Calu3 (cell line): ENCODE data around the gene SOCS3. TPM values are rescaled to one million over a fixed set of nuclear protein-coding genes. Genes with fewer than 3 reads are reported as not detected.
A peak's percentile ranks its signal among the peaks of the same experiment; 100 is the strongest.

Source experiments
- BruUV-seq: library from RNA; stranded (reverse); fragments of 400-500 nt; replicated peaks from 2 replicates; lab custom pipeline; 2021; lab: Mats Ljungman, UMichigan
- CTCF ChIA-PET: fragments of 300-600 bp; sonication (Branson Sonifier 250); formaldehyde crosslinking; loops from one replicate; lab custom pipeline; 2022; ENCODE audit warnings: antibody characterized with exemption; lab: Charles Lee
- DNase-seq: peaks from one replicate; pipeline ENCODE4 v3.0.0; 2022
- H3K27ac Mint-ChIP-seq: one replicate; pipeline ENCODE4 v1.8.0; 2022; ENCODE audit warnings: mixed read lengths; ENCODE audit not compliant: unreplicated experiment
- H3K27me3 Mint-ChIP-seq: one replicate; pipeline ENCODE4 v1.8.0; 2022; ENCODE audit warnings: mixed read lengths; ENCODE audit not compliant: unreplicated experiment
- H3K36me3 Mint-ChIP-seq: one replicate; pipeline ENCODE4 v1.8.0; 2022; ENCODE audit warnings: mild to moderate bottlenecking, moderate library complexity, mixed read lengths; ENCODE audit not compliant: insufficient read depth, unreplicated experiment
- H3K4me1 Mint-ChIP-seq: one replicate; pipeline ENCODE4 v1.8.0; 2022; ENCODE audit warnings: mild to moderate bottlenecking, low read depth, mixed read lengths; ENCODE audit not compliant: unreplicated experiment
- H3K4me3 Mint-ChIP-seq: one replicate; pipeline ENCODE4 v1.8.0; 2022; ENCODE audit warnings: mild to moderate bottlenecking, low read depth, moderate library complexity, mixed read lengths; ENCODE audit not compliant: unreplicated experiment
- H3K9me3 Mint-ChIP-seq: one replicate; pipeline ENCODE4 v1.8.0; 2022; ENCODE audit warnings: low read depth, mixed read lengths; ENCODE audit not compliant: unreplicated experiment
- CTCF ChIP-seq: fragments of 200-600 bp; IDR thresholded peaks from one replicate; pipeline ENCODE4 v1.8.0; 2022; ENCODE audit warnings: antibody characterized with exemption; ENCODE audit not compliant: unreplicated experiment
- intact Hi-C: fragments of 100-400 bp; cut with micrococcal nuclease; formaldehyde crosslinking; loops from one replicate; pipeline ENCODE4 v1.10.0; 2022; ENCODE audit not compliant: unreplicated experiment
- total RNA-seq: library from RNA; stranded (reverse); gene quantifications from 2 replicates; pipeline ENCODE4 v1.2.3, GENCODE V29; 2022

The SOCS3 gene
- total RNA-seq, 1 experiment from 2014 or later: 39.5 TPM

- H3K27me3 Mint-ChIP-seq: no peaks in the 10 kb centered on the region
- no peak for DNase-seq
- CTCF ChIA-PET: no interaction called here
- no peak overlapping the region for H3K4me3 Mint-ChIP-seq
- intact Hi-C loops: no loop called here
- H3K9me3 Mint-ChIP-seq: no peaks in the 10 kb centered on the region
- TF ChIP-seq CTCF: no peak
- no TSS peak for BruUV-seq
- H3K4me1 Mint-ChIP-seq: peaks cover 66% of the 10 kb centered on the region
- peaks cover 30% of the 10 kb centered on the region for H3K36me3 Mint-ChIP-seq
- H3K27ac Mint-ChIP-seq: no peak overlapping the region
Observed at GRCh38 chr17:78345791-78346494, 13.9 kb downstream of the SOCS3 start.

- TF ChIP-seq CTCF: no peak
- H3K9me3 Mint-ChIP-seq: no peaks in the 10 kb centered on the region
- no peak overlapping the region for H3K27ac Mint-ChIP-seq
- H3K36me3 Mint-ChIP-seq: peaks cover 30% of the 10 kb centered on the region
- no peak overlapping the region for H3K4me3 Mint-ChIP-seq
- H3K4me1 Mint-ChIP-seq: peaks cover 66% of the 10 kb centered on the region
- no peaks in the 10 kb centered on the region for H3K27me3 Mint-ChIP-seq
- CTCF ChIA-PET: no interaction called here
- BruUV-seq: no TSS peak
- no peak for DNase-seq
- intact Hi-C loops: no loop called here
Observed at GRCh38 chr17:78345172-78345571, 14.7 kb downstream of the SOCS3 start.

- Mint-ChIP-seq H3K4me3 (no peak overlapping the region), H3K36me3 (peaks cover 30% of the 10 kb centered on the region), H3K27ac (no peak overlapping the region), H3K4me1 (peaks cover 66% of the 10 kb centered on the region), H3K9me3 (no peaks in the 10 kb centered on the region), H3K27me3 (no peaks in the 10 kb centered on the region)
- CTCF ChIA-PET: interaction anchor here (1.3 to 1.4 kb wide), 2 partner anchors 12 to 16 kb away, joined by 4 read pairs; no protein-coding TSS in a partner anchor
- TF ChIP-seq CTCF: no peak
- no peak for DNase-seq
- BruUV-seq: no TSS peak
- intact Hi-C loops: no loop called here
Observed at GRCh38 chr17:78344666-78345065, 15.2 kb downstream of the SOCS3 start.

GRCh38 chr17:78343543-78344201, 16.2 kb downstream of the SOCS3 start:
- Mint-ChIP-seq H3K4me1 (peaks cover 70% of the 10 kb centered on the region), H3K27me3 (no peaks in the 10 kb centered on the region), H3K27ac (peak overlapping the region; percentile 85), H3K4me3 (peak overlapping the region; percentile 62), H3K36me3 (peaks cover 34% of the 10 kb centered on the region), H3K9me3 (no peaks in the 10 kb centered on the region)
- peak; percentile 61 for DNase-seq
- CTCF ChIA-PET: interaction anchor here (1.0 to 2.4 kb wide), 4 partner anchors 13 to 29 kb away, joined by 4 to 10 read pairs (median 4); no protein-coding TSS in a partner anchor
- intact Hi-C loops: no loop called here
- no peak for TF ChIP-seq CTCF
- no TSS peak for BruUV-seq
